H1 (cell line): ENCODE measurements around the gene DNAJC27. TPM values are rescaled to one million over a fixed set of nuclear protein-coding genes. Genes with fewer than 3 reads are reported as not detected.

Experiments used
- CHD1 ChIP-seq: IDR thresholded peaks from 2 replicates; pipeline ENCODE4 v1.6.1; 2012; ENCODE audit warnings: low read depth, low read length, improper control_type of control experiment
- NRF1 ChIP-seq: IDR thresholded peaks from 2 replicates; pipeline ENCODE4 v1.6.1; 2011; ENCODE audit warnings: mild to moderate bottlenecking, low read depth, low read length, improper control_type of control experiment
- POU5F1 ChIP-seq: IDR thresholded peaks from 2 replicates; pipeline ENCODE4 v1.6.1; 2011; ENCODE audit warnings: low read depth, mild to moderate bottlenecking, low read length, moderate library complexity
- SIRT6 ChIP-seq: IDR thresholded peaks from one replicate; pipeline ENCODE4 v1.7.1; 2012; ENCODE audit warnings: low read length, inconsistent platforms
- polyA plus RNA-seq, 7 experiments: library from polyadenylated mRNA; depleted of rRNA in 3 of 7; stranded (reverse) in 5 of 7; unstranded in 2 of 7; fragments of >200 nt in 5 of 7; fragments of 200-250 nt in 2 of 7; gene quantifications; 1 replicate in 5 of 7; 2 replicates in 1 of 7; 4 replicates in 1 of 7; pipeline versions ENCODE4 v1.2.1 to v1.2.3, GENCODE V29; 2011 to 2013; ENCODE audit warnings: missing spikeins in 2 of 7, mixed read lengths in 2 of 7
- total RNA-seq: library from RNA; stranded (reverse); fragmentation: NEBNext Ultra II Directional; extraction: Animal tissue kit (Norgen Biotek cat#: 25700); gene quantifications from 2 replicates; pipeline ENCODE4 v1.2.1, GENCODE V29; 2021
- TF ChIP-seq, protein P1 (sequence below): fragments of 300-600 bp; sonication (generic); IDR thresholded peaks from 2 replicates; pipeline ENCODE4 v1.7.1; 2012; ENCODE audit warnings: low read length, moderate library complexity, mild to moderate bottlenecking, inconsistent platforms; ENCODE audit not compliant: insufficient replicate concordance

DNAJC27 gene
- total and polyA plus RNA-seq, 2 of the 8 experiments (the other 6 are each of a cell fraction or from before 2014, with no cell fraction given) = 1.4 to 4.5 TPM

DNA sequence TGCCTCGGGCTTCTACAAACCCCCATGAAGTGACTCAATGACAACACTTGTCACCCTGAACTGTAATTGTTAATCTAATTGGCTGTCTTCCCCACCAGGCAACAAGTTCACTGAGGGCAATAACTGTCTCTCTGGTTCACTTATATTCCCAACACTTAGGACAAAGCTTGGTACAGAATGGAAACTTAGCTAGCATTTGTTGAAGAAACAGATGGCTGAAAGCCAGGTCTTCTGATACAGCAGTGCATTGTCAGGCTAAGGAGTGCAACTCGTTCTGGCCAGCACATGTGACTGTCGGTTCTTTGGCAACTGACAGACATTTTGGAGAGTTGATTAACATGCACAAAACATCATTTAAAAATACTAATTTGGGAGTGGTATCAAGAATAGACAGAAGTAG is 14.6 kb upstream of the DNAJC27 start (continued):
- TF ChIP-seq, protein P1, sequence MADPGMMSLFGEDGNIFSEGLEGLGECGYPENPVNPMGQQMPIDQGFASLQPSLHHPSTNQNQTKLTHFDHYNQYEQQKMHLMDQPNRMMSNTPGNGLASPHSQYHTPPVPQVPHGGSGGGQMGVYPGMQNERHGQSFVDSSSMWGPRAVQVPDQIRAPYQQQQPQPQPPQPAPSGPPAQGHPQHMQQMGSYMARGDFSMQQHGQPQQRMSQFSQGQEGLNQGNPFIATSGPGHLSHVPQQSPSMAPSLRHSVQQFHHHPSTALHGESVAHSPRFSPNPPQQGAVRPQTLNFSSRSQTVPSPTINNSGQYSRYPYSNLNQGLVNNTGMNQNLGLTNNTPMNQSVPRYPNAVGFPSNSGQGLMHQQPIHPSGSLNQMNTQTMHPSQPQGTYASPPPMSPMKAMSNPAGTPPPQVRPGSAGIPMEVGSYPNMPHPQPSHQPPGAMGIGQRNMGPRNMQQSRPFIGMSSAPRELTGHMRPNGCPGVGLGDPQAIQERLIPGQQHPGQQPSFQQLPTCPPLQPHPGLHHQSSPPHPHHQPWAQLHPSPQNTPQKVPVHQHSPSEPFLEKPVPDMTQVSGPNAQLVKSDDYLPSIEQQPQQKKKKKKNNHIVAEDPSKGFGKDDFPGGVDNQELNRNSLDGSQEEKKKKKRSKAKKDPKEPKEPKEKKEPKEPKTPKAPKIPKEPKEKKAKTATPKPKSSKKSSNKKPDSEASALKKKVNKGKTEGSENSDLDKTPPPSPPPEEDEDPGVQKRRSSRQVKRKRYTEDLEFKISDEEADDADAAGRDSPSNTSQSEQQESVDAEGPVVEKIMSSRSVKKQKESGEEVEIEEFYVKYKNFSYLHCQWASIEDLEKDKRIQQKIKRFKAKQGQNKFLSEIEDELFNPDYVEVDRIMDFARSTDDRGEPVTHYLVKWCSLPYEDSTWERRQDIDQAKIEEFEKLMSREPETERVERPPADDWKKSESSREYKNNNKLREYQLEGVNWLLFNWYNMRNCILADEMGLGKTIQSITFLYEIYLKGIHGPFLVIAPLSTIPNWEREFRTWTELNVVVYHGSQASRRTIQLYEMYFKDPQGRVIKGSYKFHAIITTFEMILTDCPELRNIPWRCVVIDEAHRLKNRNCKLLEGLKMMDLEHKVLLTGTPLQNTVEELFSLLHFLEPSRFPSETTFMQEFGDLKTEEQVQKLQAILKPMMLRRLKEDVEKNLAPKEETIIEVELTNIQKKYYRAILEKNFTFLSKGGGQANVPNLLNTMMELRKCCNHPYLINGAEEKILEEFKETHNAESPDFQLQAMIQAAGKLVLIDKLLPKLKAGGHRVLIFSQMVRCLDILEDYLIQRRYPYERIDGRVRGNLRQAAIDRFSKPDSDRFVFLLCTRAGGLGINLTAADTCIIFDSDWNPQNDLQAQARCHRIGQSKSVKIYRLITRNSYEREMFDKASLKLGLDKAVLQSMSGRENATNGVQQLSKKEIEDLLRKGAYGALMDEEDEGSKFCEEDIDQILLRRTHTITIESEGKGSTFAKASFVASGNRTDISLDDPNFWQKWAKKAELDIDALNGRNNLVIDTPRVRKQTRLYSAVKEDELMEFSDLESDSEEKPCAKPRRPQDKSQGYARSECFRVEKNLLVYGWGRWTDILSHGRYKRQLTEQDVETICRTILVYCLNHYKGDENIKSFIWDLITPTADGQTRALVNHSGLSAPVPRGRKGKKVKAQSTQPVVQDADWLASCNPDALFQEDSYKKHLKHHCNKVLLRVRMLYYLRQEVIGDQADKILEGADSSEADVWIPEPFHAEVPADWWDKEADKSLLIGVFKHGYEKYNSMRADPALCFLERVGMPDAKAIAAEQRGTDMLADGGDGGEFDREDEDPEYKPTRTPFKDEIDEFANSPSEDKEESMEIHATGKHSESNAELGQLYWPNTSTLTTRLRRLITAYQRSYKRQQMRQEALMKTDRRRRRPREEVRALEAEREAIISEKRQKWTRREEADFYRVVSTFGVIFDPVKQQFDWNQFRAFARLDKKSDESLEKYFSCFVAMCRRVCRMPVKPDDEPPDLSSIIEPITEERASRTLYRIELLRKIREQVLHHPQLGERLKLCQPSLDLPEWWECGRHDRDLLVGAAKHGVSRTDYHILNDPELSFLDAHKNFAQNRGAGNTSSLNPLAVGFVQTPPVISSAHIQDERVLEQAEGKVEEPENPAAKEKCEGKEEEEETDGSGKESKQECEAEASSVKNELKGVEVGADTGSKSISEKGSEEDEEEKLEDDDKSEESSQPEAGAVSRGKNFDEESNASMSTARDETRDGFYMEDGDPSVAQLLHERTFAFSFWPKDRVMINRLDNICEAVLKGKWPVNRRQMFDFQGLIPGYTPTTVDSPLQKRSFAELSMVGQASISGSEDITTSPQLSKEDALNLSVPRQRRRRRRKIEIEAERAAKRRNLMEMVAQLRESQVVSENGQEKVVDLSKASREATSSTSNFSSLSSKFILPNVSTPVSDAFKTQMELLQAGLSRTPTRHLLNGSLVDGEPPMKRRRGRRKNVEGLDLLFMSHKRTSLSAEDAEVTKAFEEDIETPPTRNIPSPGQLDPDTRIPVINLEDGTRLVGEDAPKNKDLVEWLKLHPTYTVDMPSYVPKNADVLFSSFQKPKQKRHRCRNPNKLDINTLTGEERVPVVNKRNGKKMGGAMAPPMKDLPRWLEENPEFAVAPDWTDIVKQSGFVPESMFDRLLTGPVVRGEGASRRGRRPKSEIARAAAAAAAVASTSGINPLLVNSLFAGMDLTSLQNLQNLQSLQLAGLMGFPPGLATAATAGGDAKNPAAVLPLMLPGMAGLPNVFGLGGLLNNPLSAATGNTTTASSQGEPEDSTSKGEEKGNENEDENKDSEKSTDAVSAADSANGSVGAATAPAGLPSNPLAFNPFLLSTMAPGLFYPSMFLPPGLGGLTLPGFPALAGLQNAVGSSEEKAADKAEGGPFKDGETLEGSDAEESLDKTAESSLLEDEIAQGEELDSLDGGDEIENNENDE = no peak
- no peak for TF ChIP-seq NRF1
- TF ChIP-seq SIRT6 = no peak
- no peak for TF ChIP-seq POU5F1
- no peak for TF ChIP-seq CHD1
